Panc1 (cell line): Measurements from ENCODE around the gene FAM241B.

ENCODE experiments used
- CTCF ChIP-seq: fragments of 450-650 bp; IDR thresholded peaks from 2 replicates; pipeline ENCODE4 v1.5.1; 2017; ENCODE audit warnings: mild to moderate bottlenecking
- POLR2AphosphoS5 ChIP-seq: IDR thresholded peaks from 2 replicates; pipeline ENCODE4 v1.6.1; 2012; ENCODE audit warnings: mild to moderate bottlenecking, low read depth, low read length, moderate library complexity
- REST ChIP-seq, 2 experiments: IDR thresholded peaks; 2 replicates each; pipeline ENCODE4 v1.6.1; 2011 to 2012; ENCODE audit warnings: low read depth in 2 of 2, control low read depth in 1 of 2, low read length in 1 of 2, mild to moderate bottlenecking in 1 of 2, moderate library complexity in 1 of 2; ENCODE audit not compliant: insufficient read depth in 1 of 2
- SIN3A ChIP-seq: IDR thresholded peaks from 2 replicates; pipeline ENCODE4 v1.6.1; 2012; ENCODE audit warnings: low read depth, mild to moderate bottlenecking, low read length, moderate library complexity, borderline replicate concordance; ENCODE audit not compliant: insufficient read depth
- TCF7L2 ChIP-seq: IDR thresholded peaks from 2 replicates; pipeline ENCODE4 v1.6.1; 2011; ENCODE audit warnings: mild to moderate bottlenecking, low read depth, low read length, inconsistent platforms

- no peak for TF ChIP-seq CTCF
- TF ChIP-seq REST (IDR thresholded peaks at IDR 0.05; ENCODE audit: insufficient read depth in 1 of 2, low read depth in 2 of 2, low read length in 1 of 2), result no peak
- no peak for TF ChIP-seq TCF7L2
- TF ChIP-seq POLR2AphosphoS5, result no peak
- no peak for TF ChIP-seq SIN3A
Observed at GRCh38 chr10:69681436-69681835, 51.4 kb downstream of the FAM241B start.
